DOHH2 (cell line): Measurements from ENCODE around the gene KAT6B.

Source experiments
- H3F3A ChIP-seq: fragments of 200-600 bp; sonication (generic), shearing (Covaris generic); 2 replicates; pipeline ENCODE4 v1.6.0; 2016; ENCODE audit warnings: antibody characterized with exemption, mild to moderate bottlenecking; ENCODE audit not compliant: control insufficient read depth, insufficient read depth
- H3K27ac ChIP-seq: fragments of 200-600 bp; sonication (generic); 2 replicates; pipeline ENCODE4 v1.5.1; 2014; ENCODE audit warnings: low read depth, mild to moderate bottlenecking, low read length, moderate library complexity
- H3K27me3 ChIP-seq: fragments of 200-600 bp; sonication (generic); 2 replicates; pipeline ENCODE4 v1.6.1; 2014; ENCODE audit warnings: mild to moderate bottlenecking, low read length, mixed read lengths; ENCODE audit not compliant: control insufficient read depth
- H3K36me3 ChIP-seq: fragments of 200-600 bp; sonication (generic); 2 replicates; pipeline ENCODE4 v1.6.1; 2014; ENCODE audit warnings: mild to moderate bottlenecking, low read length, moderate library complexity, mixed read lengths; ENCODE audit not compliant: control insufficient read depth
- H3K4me1 ChIP-seq: fragments of 200-600 bp; sonication (generic); 2 replicates; pipeline ENCODE4 v1.6.1; 2014; ENCODE audit warnings: mild to moderate bottlenecking, low read length, mixed read lengths; ENCODE audit not compliant: control insufficient read depth
- H3K4me2 ChIP-seq: fragments of 200-600 bp; sonication (generic); 2 replicates; pipeline ENCODE4 v1.6.0; 2014; ENCODE audit warnings: mild to moderate bottlenecking, low read length, moderate library complexity
- H3K4me3 ChIP-seq: fragments of 200-600 bp; sonication (generic); 2 replicates; pipeline ENCODE4 v1.5.1; 2014; ENCODE audit warnings: mild to moderate bottlenecking, low read length, mixed read lengths
- H3K79me2 ChIP-seq: fragments of 200-600 bp; sonication (generic); 2 replicates; pipeline ENCODE4 v1.6.1; 2014; ENCODE audit warnings: mild to moderate bottlenecking, low read length, mixed read lengths; ENCODE audit not compliant: control insufficient read depth
- H3K9me2 ChIP-seq: fragments of 200-600 bp; sonication (generic); replicated peaks from 2 replicates; pipeline ENCODE4 v1.6.1; 2014; ENCODE audit warnings: mild to moderate bottlenecking, low read length, mixed read lengths; ENCODE audit not compliant: control insufficient read depth
- H3K9me3 ChIP-seq: fragments of 200-600 bp; sonication (generic); 2 replicates; pipeline ENCODE4 v1.6.1; 2014; ENCODE audit warnings: antibody characterized with exemption, low read length, mixed read lengths; ENCODE audit not compliant: control insufficient read depth, insufficient read depth
- H4K20me1 ChIP-seq: fragments of 200-600 bp; sonication (generic); 2 replicates; pipeline ENCODE4 v1.6.0; 2014; ENCODE audit warnings: low read depth, mild to moderate bottlenecking, antibody characterized with exemption, low read length, moderate library complexity; ENCODE audit not compliant: control insufficient read depth, insufficient read depth
- CTCF ChIP-seq: fragments of 200-600 bp; sonication (generic); IDR thresholded peaks from one replicate; pipeline ENCODE4 v1.5.1; 2014; ENCODE audit warnings: antibody characterized with exemption, mild to moderate bottlenecking, low read depth, low read length; ENCODE audit not compliant: poor library complexity, severe bottlenecking
- EZH2phosphoT487 ChIP-seq: fragments of 200-600 bp; sonication (generic); IDR thresholded peaks from 2 replicates; pipeline ENCODE4 v1.6.1; 2017; ENCODE audit warnings: borderline replicate concordance, mild to moderate bottlenecking, antibody characterized with exemption, low read length, moderate library complexity, mixed read lengths

The KAT6B gene

GRCh38 chr10:74932648-74933047 lies 106.2 kb downstream of the KAT6B start:
- no peaks in the 10 kb centered on the region for H3K36me3 ChIP-seq

GRCh38 chr10:74934100-74934812 lies 107.9 kb downstream of the KAT6B start:
- Histone ChIP-seq H3K79me2 (peaks cover 5% of the 10 kb centered on the region; the same call in 1 of the 2 replicates), H3K36me3 (no peaks in the 10 kb centered on the region), H3K27ac (no peak overlapping the region)

More at GRCh38 chr10:74932648-74933047, 106.2 kb downstream of the KAT6B start:
- no peaks in the 10 kb centered on the region for H3K9me3 ChIP-seq
- H3K27me3 ChIP-seq, result no peaks in the 10 kb centered on the region
- H3K9me2 ChIP-seq, result no peaks in the 10 kb centered on the region
- H3K79me2 ChIP-seq, result no peaks in the 10 kb centered on the region; the same call in 1 of the 2 replicates
- TF ChIP-seq CTCF, result no peak
- no peak for TF ChIP-seq EZH2phosphoT487
- peaks cover 4% of the 10 kb centered on the region; the same call in 1 of the 2 replicates for H4K20me1 ChIP-seq
- H3K4me2 ChIP-seq, result no peak overlapping the region
- no peaks in the 10 kb centered on the region for H3F3A ChIP-seq
- H3K27ac ChIP-seq, result no peak overlapping the region
- H3K4me1 ChIP-seq, result no peaks in the 10 kb centered on the region
- no peak overlapping the region for H3K4me3 ChIP-seq

GRCh38 chr10:74936577-74937265 lies 110.3 kb downstream of the KAT6B start:
- TF ChIP-seq CTCF (no peak), EZH2phosphoT487 (no peak)
- Histone ChIP-seq H4K20me1 (peaks cover 4% of the 10 kb centered on the region; the same call in 1 of the 2 replicates), H3K27ac (no peak overlapping the region), H3K9me2 (no peaks in the 10 kb centered on the region), H3K4me1 (no peaks in the 10 kb centered on the region), H3K4me3 (no peak overlapping the region), H3K27me3 (no peaks in the 10 kb centered on the region), H3K9me3 (no peaks in the 10 kb centered on the region), H3K79me2 (peaks cover 5% of the 10 kb centered on the region; the same call in 1 of the 2 replicates), H3K4me2 (no peak overlapping the region), H3F3A (no peaks in the 10 kb centered on the region), H3K36me3 (no peaks in the 10 kb centered on the region)

More at GRCh38 chr10:74934100-74934812, 107.9 kb downstream of the KAT6B start:
- no peak for TF ChIP-seq EZH2phosphoT487
- TF ChIP-seq CTCF, result no peak
- no peaks in the 10 kb centered on the region for H3K9me2 ChIP-seq
- H3K4me2 ChIP-seq, result no peak overlapping the region
- no peaks in the 10 kb centered on the region for H3K27me3 ChIP-seq
- H4K20me1 ChIP-seq, result peaks cover 4% of the 10 kb centered on the region; the same call in 1 of the 2 replicates
- H3F3A ChIP-seq, result no peaks in the 10 kb centered on the region
- no peaks in the 10 kb centered on the region for H3K4me1 ChIP-seq
- no peaks in the 10 kb centered on the region for H3K9me3 ChIP-seq
- no peak overlapping the region for H3K4me3 ChIP-seq
